Activated CD4-positive, alpha-beta T cell treated with anti-CD3 and anti-CD28 coated beads for 1 hour (primary cell): ENCODE measurements around the gene GPC3.
"Not testable (repeated sequence)": the region's sequence is repeated elsewhere in the genome, so short reads cannot be mapped to it uniquely, and the experiment has no call there.

ENCODE experiments used
- DNase-seq: peaks from one replicate; pipeline ENCODE4 v3.0.0-alpha.2; 2020

Gene GPC3

GRCh38 chrX:133745349-133745748 is 240.0 kb downstream of the GPC3 start:
- DNase-seq = no peak

- no peak for DNase-seq
These were observed 242.6 kb downstream of the GPC3 start for GRCh38 chrX:133742602-133743305.

GRCh38 chrX:133741303-133741702 is 244.1 kb downstream of the GPC3 start:
- no peak for DNase-seq

- DNase-seq = no peak
These were observed 258.8 kb downstream of the GPC3 start for GRCh38 chrX:133726642-133727041.

GRCh38 chrX:133726211-133726630 is 259.2 kb downstream of the GPC3 start:
- no peak for DNase-seq

GRCh38 chrX:133723930-133724329 is 261.5 kb downstream of the GPC3 start:
- no peak for DNase-seq

- DNase-seq = no peak
These were observed 262.6 kb downstream of the GPC3 start for GRCh38 chrX:133722756-133723155.

GRCh38 chrX:133720269-133720668 is 265.1 kb downstream of the GPC3 start:
- not testable (repeated sequence) for DNase-seq

GRCh38 chrX:133715715-133716114 is 269.7 kb downstream of the GPC3 start:
- no peak for DNase-seq

- DNase-seq = no peak
These were observed 275.9 kb downstream of the GPC3 start for GRCh38 chrX:133709501-133709900.

- DNase-seq = no peak
These were observed 278.5 kb downstream of the GPC3 start for GRCh38 chrX:133706890-133707289.

GRCh38 chrX:133702230-133702629 is 283.2 kb downstream of the GPC3 start:
- DNase-seq = no peak

GRCh38 chrX:133699023-133699728 is 286.2 kb downstream of the GPC3 start:
- no peak for DNase-seq

- DNase-seq = no peak
These were observed 287.1 kb downstream of the GPC3 start for GRCh38 chrX:133698298-133698697.

GRCh38 chrX:133697656-133698055 is 287.7 kb downstream of the GPC3 start:
- no peak for DNase-seq

- no peak for DNase-seq
These were observed 295.3 kb downstream of the GPC3 start for GRCh38 chrX:133689997-133690599.

- no peak for DNase-seq
These were observed 299.6 kb downstream of the GPC3 start for GRCh38 chrX:133685822-133686221.

- no peak for DNase-seq
These were observed 303.5 kb downstream of the GPC3 start for GRCh38 chrX:133681897-133682296.

- no peak for DNase-seq
These were observed 304.0 kb downstream of the GPC3 start for GRCh38 chrX:133681421-133681820.

- DNase-seq = no peak
These were observed 308.0 kb downstream of the GPC3 start for GRCh38 chrX:133677123-133678063.

GRCh38 chrX:133676344-133677122 is 308.9 kb downstream of the GPC3 start:
- no peak for DNase-seq
